Renal cortical epithelial cell (primary cell): ENCODE data around the gene ZNF625. TPM values are rescaled to one million over a fixed set of nuclear protein-coding genes. Genes with fewer than 3 reads are reported as not detected.
"Not testable (repeated sequence)": the region's sequence is repeated elsewhere in the genome, so short reads cannot be mapped to it uniquely, and the experiment has no call there.

Experiments used
- DNase-seq: peaks from one replicate; pipeline ENCODE4 v3.0.0-alpha.2; 2011; ENCODE audit warnings: low read depth
- total RNA-seq: library from RNA; depleted of rRNA; stranded (reverse); fragments of >200 nt; gene quantifications from 2 replicates; pipeline ENCODE4 v1.2.3, GENCODE V29; 2014

The ZNF625 gene
- total RNA-seq, 1 donor from 2014 or later = 17.4 TPM

DNA sequence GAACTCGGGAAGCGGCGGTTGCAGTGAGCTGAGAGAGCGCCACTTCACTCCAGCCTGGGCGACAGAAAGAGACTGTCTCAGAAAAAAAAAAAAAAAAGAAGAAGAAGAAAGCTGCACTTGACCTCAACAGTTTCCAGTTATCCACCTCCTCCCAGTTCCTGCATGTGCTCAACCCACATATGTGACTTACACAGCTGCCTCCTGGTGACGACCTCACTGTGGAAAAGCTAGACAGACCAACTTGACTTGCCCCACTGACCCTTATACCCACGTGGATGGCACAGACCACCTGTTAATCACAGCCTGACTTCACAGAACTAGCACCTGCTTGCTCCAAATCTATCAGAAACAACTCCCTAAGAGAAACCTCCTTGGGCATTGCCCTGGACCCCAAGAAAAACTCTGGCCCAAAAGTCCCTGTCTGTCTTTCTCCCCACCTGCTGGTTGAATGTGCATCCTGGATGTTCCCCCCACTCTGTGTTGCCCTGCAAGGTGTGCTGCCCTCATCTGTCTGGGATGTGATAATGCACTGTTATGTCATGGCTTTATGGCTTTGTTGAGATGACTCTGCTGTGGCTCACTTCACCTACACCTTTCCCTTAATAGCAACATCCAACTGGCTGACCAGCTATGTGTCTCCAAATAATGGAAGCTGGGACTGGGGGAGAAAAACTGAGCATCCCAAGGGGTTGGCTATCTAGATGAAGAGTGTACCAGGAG is 19.2 kb downstream of the ZNF625 start:
- DNase-seq = no peak

DNA sequence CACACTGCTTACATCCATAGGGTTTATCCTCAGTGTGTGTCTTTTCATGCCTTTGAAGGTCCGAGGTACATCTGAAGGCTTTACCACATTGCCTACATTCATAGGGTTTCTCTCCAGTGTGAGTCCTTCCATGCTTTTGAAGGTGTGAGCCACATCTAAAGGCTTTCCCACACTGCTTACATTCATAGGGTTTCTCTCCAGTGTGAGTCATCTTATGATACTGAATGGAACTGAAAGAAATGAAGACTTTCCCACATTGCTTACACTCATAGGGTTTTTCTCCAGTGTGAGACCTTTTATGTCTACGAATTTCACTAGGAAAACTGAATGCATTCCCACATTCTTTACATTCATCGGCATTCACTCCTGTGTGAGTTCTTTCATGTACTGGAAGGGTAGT is 23.5 kb downstream of the ZNF625 start:
- no peak for DNase-seq

DNA sequence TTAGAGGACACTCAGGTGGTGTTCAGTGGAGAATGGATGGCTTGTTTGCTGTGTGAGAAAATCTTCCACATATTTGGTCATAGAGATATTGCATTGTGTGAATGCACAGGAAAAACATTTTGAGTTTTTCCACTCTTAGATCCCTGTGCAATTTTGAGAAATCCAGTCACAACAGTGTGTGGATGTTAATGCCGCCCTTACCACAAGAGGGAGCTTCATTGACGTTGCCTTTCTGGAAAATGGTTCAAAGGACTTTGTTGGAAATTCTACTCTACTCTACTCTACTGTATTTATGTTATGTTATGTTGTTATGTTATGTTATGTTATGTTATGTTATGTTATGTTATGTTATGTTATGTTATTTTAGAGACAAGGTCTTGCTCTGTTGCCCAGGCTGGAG is 29.8 kb downstream of the ZNF625 start:
- DNase-seq = no peak

DNA sequence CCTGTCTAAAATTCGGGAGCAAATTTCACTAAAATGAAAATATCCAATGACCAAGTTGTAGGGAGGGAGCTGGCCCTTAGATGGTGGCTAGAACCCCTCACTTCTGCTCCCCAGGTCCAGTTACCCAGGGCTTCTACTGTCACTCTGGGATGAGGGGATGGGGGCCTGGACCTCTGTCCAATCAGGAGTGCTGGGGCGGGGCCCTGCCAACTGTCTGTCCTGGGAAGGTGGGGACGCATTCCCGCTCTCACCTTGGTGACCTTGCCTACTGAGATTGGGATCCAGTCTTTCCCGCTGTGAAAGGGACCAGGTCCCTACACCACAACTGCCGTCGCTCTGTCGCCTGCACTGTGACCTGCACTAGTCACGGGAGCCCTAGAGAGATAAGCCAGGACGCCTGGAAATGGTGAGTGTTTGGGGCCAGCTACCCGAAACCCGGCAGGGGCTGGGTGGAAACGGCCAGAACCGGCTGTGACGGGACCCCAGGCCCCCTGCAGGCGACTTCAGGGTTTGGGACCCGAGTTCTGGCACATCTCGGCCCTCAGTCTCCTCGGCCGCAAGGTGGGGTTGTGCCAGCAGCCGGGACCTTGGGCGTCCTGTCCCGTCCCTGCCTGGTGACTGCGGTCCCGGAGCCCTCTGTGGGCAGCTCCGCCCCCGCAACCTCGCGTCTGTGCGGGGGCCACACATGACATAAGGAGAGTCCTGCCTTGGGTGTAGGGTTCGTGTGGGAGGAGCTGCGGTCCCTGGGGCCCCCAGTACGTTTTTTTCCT is 39.1 kb downstream of the ZNF625 start:
- DNase-seq = no peak

DNA sequence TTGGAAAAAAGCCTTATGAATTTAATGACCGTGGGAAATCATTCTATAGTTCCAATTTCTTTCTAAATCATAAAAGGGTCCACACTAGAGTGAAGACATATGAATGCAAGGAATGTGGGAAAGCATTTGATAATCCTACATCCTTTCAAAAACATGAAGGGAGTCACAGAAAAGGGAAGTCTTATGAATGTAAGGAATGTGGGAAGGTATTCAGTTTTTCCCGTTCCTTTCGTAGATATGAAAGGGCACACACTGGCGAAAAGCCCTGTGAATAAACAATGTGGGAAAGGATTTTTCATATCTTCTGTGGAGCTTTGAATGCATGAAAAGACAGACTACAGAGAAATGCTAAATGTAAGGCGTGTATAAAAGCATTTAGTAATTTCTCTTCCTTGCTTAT is 43.4 kb downstream of the ZNF625 start:
- DNase-seq = no peak

DNA sequence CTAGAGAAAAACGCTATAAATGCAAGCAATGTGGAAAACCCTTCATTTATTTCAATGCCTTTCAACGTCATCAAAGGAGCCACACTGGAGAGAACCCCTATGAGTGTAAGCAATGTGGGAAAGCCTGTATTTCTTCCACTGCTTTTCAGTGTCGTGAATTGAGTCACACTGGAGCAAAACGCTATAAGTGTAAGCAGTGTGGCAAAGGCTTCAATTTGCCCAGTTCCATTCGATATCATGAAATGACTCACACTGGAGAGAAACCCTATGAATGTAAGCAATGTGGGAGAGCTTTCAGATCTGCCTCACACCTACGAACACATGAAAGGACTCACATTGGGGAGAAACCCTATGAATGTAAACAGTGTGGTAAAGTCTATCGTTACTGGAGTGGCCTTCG is 43.8 kb downstream of the ZNF625 start:
- DNase-seq = no peak

DNA sequence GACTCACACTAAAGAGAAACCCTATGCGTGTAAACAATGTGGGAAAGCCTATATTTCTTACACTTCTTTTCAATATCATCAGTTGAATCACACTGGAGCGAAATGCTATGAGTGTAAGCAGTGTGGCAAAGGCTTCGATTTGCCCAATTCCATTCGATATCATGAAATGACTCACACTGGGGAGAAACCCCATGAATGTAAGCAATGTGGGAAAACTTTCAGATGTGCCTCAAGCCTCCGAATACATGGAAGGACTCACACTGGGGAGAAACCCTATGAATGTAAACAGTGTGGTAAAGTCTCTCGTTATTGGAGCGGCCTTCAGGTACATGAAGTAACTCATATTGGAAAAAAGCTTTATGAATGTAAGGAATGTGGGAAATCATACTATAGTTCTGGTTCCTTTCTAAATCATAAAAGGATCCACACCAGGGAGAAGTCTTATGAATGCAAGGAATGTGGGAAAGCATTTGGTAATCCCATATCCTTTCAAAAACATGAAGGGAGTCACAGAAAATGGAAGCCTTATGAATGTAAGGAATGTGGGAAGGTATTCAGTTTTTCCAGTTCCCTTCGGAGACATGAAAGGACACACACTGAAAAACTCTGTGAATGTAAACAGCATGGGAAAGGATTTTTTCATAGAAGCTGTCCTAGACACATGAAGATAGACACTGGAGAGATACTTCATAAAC is 44.4 kb downstream of the ZNF625 start:
- DNase-seq = no peak

DNA sequence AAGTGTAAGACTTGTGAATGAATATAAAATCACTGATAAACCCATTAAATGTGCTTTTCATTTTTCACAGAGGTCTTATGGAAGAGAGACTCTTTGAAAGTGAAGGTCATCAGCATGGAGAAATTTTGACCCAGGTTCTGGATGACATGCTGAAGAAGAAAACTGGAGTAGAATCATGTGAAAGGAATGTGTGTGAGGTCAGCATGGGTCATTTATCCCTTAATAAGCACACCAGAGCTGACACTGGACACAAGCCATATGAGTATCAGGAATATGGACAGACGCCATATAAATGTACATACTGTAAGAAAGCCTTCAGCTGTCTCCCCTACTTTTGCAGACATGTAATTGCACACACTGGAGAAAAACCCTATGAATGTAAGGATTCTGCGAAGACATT is 45.4 kb downstream of the ZNF625 start:
- no peak for DNase-seq

DNA sequence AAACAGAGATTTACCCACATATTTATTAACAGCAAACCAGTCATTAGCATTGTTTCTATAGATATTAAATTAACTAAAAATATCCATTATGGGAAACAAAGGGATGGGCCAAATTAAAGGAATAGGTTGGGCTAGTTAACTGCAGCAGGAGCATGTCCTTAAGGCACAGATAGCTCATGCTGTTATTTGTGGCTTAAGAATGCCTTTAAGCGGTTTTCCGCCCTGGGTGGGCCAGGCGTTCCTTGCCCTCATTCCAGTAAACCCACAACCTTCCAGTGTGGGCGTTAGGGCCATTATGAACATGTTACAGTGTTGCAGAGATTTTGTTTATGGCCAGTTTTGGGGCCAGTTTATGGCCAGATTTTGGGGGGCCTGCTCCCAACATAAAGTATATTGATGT is 52.6 kb downstream of the ZNF625 start:
- not testable (repeated sequence) for DNase-seq

DNA sequence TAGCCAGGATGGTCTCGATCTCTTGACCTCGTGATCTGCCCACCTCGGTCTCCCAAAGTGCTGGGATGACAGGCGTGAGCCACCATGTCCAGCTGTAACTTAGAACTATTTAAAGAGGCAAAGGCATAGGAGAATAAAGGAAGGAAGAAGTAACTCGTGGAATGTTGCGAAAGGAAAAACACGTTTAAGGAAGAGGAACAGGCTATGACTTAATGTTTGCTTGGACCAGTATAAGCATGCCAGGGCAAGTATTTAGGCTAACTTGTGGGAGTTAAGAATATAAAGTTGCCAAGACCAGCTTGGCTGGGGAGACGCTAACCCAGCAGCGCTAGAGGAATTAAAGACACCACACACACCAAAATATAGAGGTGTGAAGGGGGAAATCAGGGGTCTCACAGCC is 58.5 kb downstream of the ZNF625 start:
- DNase-seq = no peak

DNA sequence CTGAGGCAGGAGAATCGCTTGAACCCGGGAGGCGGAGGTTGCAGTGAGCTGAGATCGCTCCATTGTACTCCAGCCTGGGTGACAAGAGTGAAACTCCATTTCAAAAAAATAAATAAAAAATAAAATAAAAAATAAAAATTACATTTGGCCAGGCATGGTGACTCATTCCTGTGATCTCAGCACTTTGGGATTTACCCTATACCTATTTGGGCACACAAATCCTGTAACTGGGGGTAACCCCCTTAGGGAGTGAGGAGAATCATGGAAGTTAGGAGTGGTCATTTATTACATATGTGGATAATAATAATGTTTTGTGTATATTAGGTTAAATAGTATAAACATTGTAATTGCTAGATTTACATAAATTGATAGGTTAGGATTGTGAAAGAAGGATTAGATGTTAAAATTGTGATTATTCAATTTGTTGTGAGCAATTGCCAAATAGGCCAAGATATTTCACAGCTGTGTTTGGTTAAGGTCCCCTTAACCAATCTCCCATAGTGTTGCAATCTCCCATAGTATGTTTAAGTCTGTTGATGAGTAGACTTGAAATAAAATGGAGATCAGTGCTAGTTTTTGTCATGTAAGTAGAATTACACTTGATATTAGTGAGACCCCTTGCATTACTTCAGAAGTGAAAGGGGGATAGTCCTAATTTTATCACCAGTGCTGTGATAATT is 61.3 kb downstream of the ZNF625 start:
- DNase-seq = no peak

Other genes starting within 250 kb of the ZNF625 start
- 10.1 and 23.2 TPM in 2 replicates for gene ZNF700, start 231.6 kb downstream of the ZNF625 start, total RNA-seq
- gene ZNF763, start 191.7 kb downstream of the ZNF625 start, total RNA-seq = 1.7 and 5.0 TPM in 2 replicates
- gene ZNF433, start 121.1 kb downstream of the ZNF625 start, total RNA-seq = 4.3 and 7.9 TPM in 2 replicates
- gene ZNF878, start 103.8 kb downstream of the ZNF625 start, total RNA-seq = 0.17 and 1.0 TPM in 2 replicates
- 3.1 and 11.7 TPM in 2 replicates for gene ZNF844, start 92.0 kb downstream of the ZNF625 start, total RNA-seq
- gene ZNF20, start 16.4 kb downstream of the ZNF625 start, total RNA-seq = 8.2 and 16.3 TPM in 2 replicates
- 5.9 and 16.1 TPM in 2 replicates for gene ZNF136, start 6.4 kb upstream of the ZNF625 start, total RNA-seq
- 8.3 and 27.6 TPM in 2 replicates for gene ZNF44, start 138.1 kb upstream of the ZNF625 start, total RNA-seq
- 5.4 and 12.8 TPM in 2 replicates for gene ZNF563, start 176.9 kb upstream of the ZNF625 start, total RNA-seq
- gene ZNF442, start 208.9 kb upstream of the ZNF625 start, total RNA-seq = 4.2 and 8.8 TPM in 2 replicates
- gene ZNF799, start 244.5 kb upstream of the ZNF625 start, total RNA-seq = 11.7 and 12.3 TPM in 2 replicates